ENCODE measurements around the gene HAND1.

- TF ChIP-seq CTCF (IDR thresholded peaks at IDR 0.05) = no peak
- TF ChIP-seq POLR2A (IDR thresholded peaks at IDR 0.05) = no peak
- no peak for TF ChIP-seq EP300 (IDR thresholded peaks at IDR 0.05)
- no peak for TF ChIP-seq POLR2AphosphoS5 (IDR thresholded peaks at IDR 0.05)
These were observed 47.6 kb downstream of the HAND1 start for GRCh38 chr5:154430466-154430865.
